Stomach (tissue), 4 donors: ENCODE results near the gene TBX2.

Experiments
- CTCF ChIP-seq, 7 experiments: fragments of 450-650 bp in 4 of 7; fragments of 200-600 bp in 3 of 7; sonication (generic) in 3 of 7; IDR thresholded peaks; one replicate each; pipeline ENCODE4 v1.5.1; 2016 to 2019; ENCODE audit warnings: antibody characterized with exemption in 7 of 7, control low read depth in 2 of 7, mild to moderate bottlenecking in 1 of 7
- POLR2A ChIP-seq, 4 donors: fragments of 450-650 bp; IDR thresholded peaks; one replicate each; pipeline ENCODE4 v1.6.1; 2016; ENCODE audit warnings: antibody characterized with exemption in 4 of 4, control low read depth in 2 of 4, mild to moderate bottlenecking in 1 of 4, moderate library complexity in 1 of 4
- POLR2AphosphoS5 ChIP-seq, 3 donors: sonication (generic); formaldehyde crosslinking; IDR thresholded peaks; one replicate each; pipeline ENCODE4 v1.6.1; 2016; ENCODE audit warnings: antibody characterized with exemption in 3 of 3

- TF ChIP-seq POLR2AphosphoS5 (IDR thresholded peaks at IDR 0.05): no peak
- TF ChIP-seq CTCF (IDR thresholded peaks at IDR 0.05): no peak
- no peak for TF ChIP-seq POLR2A (IDR thresholded peaks at IDR 0.05)
Measured at GRCh38 chr17:61395983-61396585, 3.6 kb upstream of the TBX2 start.
